GM23338 (cell line): ENCODE measurements around the gene PFKFB3. TPM values are rescaled to one million over a fixed set of nuclear protein-coding genes. Genes with fewer than 3 reads are reported as not detected.
A peak's percentile ranks its signal among the peaks of the same experiment; 100 is the strongest.
"Not testable (repeated sequence)": the region's sequence is repeated elsewhere in the genome, so short reads cannot be mapped to it uniquely, and the experiment has no call there.

ENCODE experiments used
- ATAC-seq: fragments of 200-7000 bp; cut with Tn5 transposase; 3 replicates; pipeline ENCODE4 v1.9.1; 2020
- DNase-seq: peaks from one replicate; pipeline ENCODE4 v3.0.0-alpha.2; 2015; ENCODE audit warnings: low spot score
- H2AFZ ChIP-seq: fragments of 200-600 bp; sonication (generic); 2 replicates; pipeline ENCODE4 v1.8.0; 2016; ENCODE audit warnings: antibody characterized with exemption, mild to moderate bottlenecking, moderate library complexity
- H3F3A ChIP-seq: fragments of 200-600 bp; sonication (generic); replicated peaks from 2 replicates; pipeline ENCODE4 v1.8.0; 2017; ENCODE audit warnings: antibody characterized with exemption, mixed run types, low read depth
- H3K27ac ChIP-seq: fragments of 200-600 bp; sonication (generic); 2 replicates; pipeline ENCODE4 v1.6.1; 2016; ENCODE audit warnings: low read depth
- H3K27me3 ChIP-seq: fragments of 200-600 bp; sonication (generic); 2 replicates; pipeline ENCODE4 v1.8.0; 2016; ENCODE audit warnings: mild to moderate bottlenecking, mixed run types, moderate library complexity; ENCODE audit not compliant: insufficient read depth
- H3K36me3 ChIP-seq: fragments of 200-600 bp; sonication (generic); 2 replicates; pipeline ENCODE4 v1.8.0; 2016; ENCODE audit warnings: mild to moderate bottlenecking; ENCODE audit not compliant: insufficient read depth
- H3K4me1 ChIP-seq: fragments of 200-600 bp; sonication (generic); 2 replicates; pipeline ENCODE4 v1.8.0; 2016; ENCODE audit warnings: mild to moderate bottlenecking, moderate library complexity; ENCODE audit not compliant: insufficient read depth
- H3K4me2 ChIP-seq: fragments of 200-600 bp; sonication (generic); 2 replicates; pipeline ENCODE4 v1.7.1; 2017; ENCODE audit warnings: mixed run types
- H3K4me3 ChIP-seq: fragments of 200-600 bp; sonication (generic); 2 replicates; pipeline ENCODE4 v1.6.1; 2016; ENCODE audit warnings: mixed run types
- H3K79me2 ChIP-seq: fragments of 200-600 bp; sonication (generic); replicated peaks from 2 replicates; pipeline ENCODE4 v1.8.0; 2017; ENCODE audit warnings: mild to moderate bottlenecking; ENCODE audit not compliant: insufficient read depth
- H3K9me2 ChIP-seq: fragments of 200-600 bp; sonication (generic); 2 replicates; pipeline ENCODE4 v1.8.0; 2017; ENCODE audit not compliant: insufficient read depth
- H4K20me1 ChIP-seq: fragments of 200-600 bp; sonication (generic); replicated peaks from 2 replicates; pipeline ENCODE4 v1.8.0; 2017; ENCODE audit warnings: mild to moderate bottlenecking; ENCODE audit not compliant: insufficient read depth
- H3K27ac Mint-ChIP-seq: 2 replicates; pipeline ENCODE4 v1.8.0; 2020; ENCODE audit warnings: inconsistent platforms, mild to moderate bottlenecking, moderate library complexity, mixed read lengths
- H3K27me3 Mint-ChIP-seq: 3 replicates; pipeline ENCODE4 v1.8.0; 2022; ENCODE audit warnings: low read depth, mild to moderate bottlenecking, moderate library complexity, mixed read lengths, inconsistent platforms; ENCODE audit not compliant: insufficient read depth, poor library complexity
- H3K36me3 Mint-ChIP-seq: 3 replicates; pipeline ENCODE4 v1.8.0; 2021; ENCODE audit warnings: low read depth, mild to moderate bottlenecking, inconsistent platforms, moderate library complexity, mixed read lengths
- H3K4me1 Mint-ChIP-seq: 3 replicates; pipeline ENCODE4 v1.8.0; 2020; ENCODE audit warnings: mild to moderate bottlenecking, inconsistent platforms, mixed read lengths
- H3K4me3 Mint-ChIP-seq: 3 replicates; pipeline ENCODE4 v1.8.0; 2021; ENCODE audit warnings: moderate library complexity, mild to moderate bottlenecking, inconsistent platforms, mixed read lengths
- H3K9me3 Mint-ChIP-seq: 3 replicates; pipeline ENCODE4 v1.8.0; 2020; ENCODE audit warnings: moderate library complexity, mild to moderate bottlenecking, inconsistent platforms, mixed read lengths
- CREB1 ChIP-seq: fragments of 250-450 bp; sonication (Bioruptor Pico); IDR thresholded peaks from 2 replicates; pipeline ENCODE4 v1.5.0; 2020; ENCODE audit warnings: low read depth, mild to moderate bottlenecking, moderate library complexity
- POLR2AphosphoS5 ChIP-seq: IDR thresholded peaks from 2 replicates; pipeline ENCODE4 v1.6.1; 2016; ENCODE audit warnings: antibody characterized with exemption, low read depth
- ZNF114 ChIP-seq: fragments of 250-450 bp; sonication (Bioruptor Pico); IDR thresholded peaks from 2 replicates; pipeline ENCODE4 v1.5.0; 2020; ENCODE audit warnings: mild to moderate bottlenecking, moderate library complexity
- polyA plus RNA-seq: library from polyadenylated mRNA; unstranded; fragments of >200 nt; fragmentation: Nextera tagmentation; extraction: Ambion mirVana; gene quantifications from 2 replicates; pipeline ENCODE4 v1.2.1, GENCODE V29; 2016
- total RNA-seq: library from RNA; depleted of rRNA; stranded (reverse); fragments of >200 nt; shearing (Covaris generic); gene quantifications from 2 replicates; pipeline ENCODE4 v1.2.3, GENCODE V29; 2014
- TF ChIP-seq, protein P1 (sequence below), 2 experiments: fragments of 200-600 bp in 1 of 2; sonication (generic) in 1 of 2; conservative IDR thresholded peaks; 2 replicates each; pipeline versions ENCODE4 v1.5.1 to v1.6.1; 2016 to 2017; ENCODE audit warnings: antibody characterized with exemption in 2 of 2, low read depth in 2 of 2, mild to moderate bottlenecking in 2 of 2, moderate library complexity in 1 of 2
- TF ChIP-seq, protein P2 (sequence below): IDR thresholded peaks from 2 replicates; pipeline ENCODE4 v1.6.1; 2016; ENCODE audit warnings: antibody characterized with exemption

Gene PFKFB3
- total and polyA plus RNA-seq, 2 experiments from 2014 or later = 9.5 to 26.8 TPM

DNA sequence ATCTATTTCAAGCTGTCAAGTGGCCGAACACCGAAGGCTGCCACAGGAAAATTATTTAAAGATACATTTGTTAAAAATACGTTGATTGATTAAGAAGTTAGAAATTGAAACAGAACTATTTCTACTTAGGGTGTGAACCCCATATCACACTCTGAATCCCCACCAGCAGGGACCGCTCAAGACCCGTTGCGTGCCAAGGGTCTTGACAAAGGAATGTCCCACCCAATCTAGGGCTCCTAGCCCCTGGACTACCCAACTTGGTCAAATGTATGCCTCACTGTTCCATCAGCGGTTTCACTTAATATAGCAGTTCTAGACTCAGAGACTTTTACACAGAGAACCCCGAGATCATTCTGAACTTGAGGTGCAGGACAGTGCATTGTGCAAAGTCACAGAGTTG lies 11.6 kb upstream of the PFKFB3 start:
- peak; percentile 59 for ATAC-seq
- H3K36me3 ChIP-seq = no peaks in the 10 kb centered on the region
- no peaks in the 10 kb centered on the region for H3F3A ChIP-seq
- H3K9me2 ChIP-seq = no peaks in the 10 kb centered on the region
- TF ChIP-seq, protein P1, sequence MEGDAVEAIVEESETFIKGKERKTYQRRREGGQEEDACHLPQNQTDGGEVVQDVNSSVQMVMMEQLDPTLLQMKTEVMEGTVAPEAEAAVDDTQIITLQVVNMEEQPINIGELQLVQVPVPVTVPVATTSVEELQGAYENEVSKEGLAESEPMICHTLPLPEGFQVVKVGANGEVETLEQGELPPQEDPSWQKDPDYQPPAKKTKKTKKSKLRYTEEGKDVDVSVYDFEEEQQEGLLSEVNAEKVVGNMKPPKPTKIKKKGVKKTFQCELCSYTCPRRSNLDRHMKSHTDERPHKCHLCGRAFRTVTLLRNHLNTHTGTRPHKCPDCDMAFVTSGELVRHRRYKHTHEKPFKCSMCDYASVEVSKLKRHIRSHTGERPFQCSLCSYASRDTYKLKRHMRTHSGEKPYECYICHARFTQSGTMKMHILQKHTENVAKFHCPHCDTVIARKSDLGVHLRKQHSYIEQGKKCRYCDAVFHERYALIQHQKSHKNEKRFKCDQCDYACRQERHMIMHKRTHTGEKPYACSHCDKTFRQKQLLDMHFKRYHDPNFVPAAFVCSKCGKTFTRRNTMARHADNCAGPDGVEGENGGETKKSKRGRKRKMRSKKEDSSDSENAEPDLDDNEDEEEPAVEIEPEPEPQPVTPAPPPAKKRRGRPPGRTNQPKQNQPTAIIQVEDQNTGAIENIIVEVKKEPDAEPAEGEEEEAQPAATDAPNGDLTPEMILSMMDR (conservative IDR thresholded peaks at IDR 0.05; ENCODE audit: low read depth in 2 of 2) = peak; percentile 43 to 49
- no peak for TF ChIP-seq POLR2AphosphoS5
- DNase-seq = peak; percentile 44
- no peaks in the 10 kb centered on the region for H3K27me3 Mint-ChIP-seq
- H3K27me3 ChIP-seq = no peaks in the 10 kb centered on the region
- no peaks in the 10 kb centered on the region for H3K4me1 ChIP-seq
- H3K36me3 Mint-ChIP-seq = no peaks in the 10 kb centered on the region; the same call in 2 of the 3 replicates
- no peak overlapping the region for H3K4me2 ChIP-seq
- H3K27ac Mint-ChIP-seq = no peak overlapping the region
- H3K4me3 Mint-ChIP-seq = no peak overlapping the region
- no peaks in the 10 kb centered on the region; the same call in 1 of the 2 replicates for H4K20me1 ChIP-seq
- no peak overlapping the region for H3K4me3 ChIP-seq
- H3K4me1 Mint-ChIP-seq = no peaks in the 10 kb centered on the region; the same call in 2 of the 3 replicates
- no peak overlapping the region for H2AFZ ChIP-seq
- no peaks in the 10 kb centered on the region for H3K79me2 ChIP-seq
- no peaks in the 10 kb centered on the region for H3K9me3 Mint-ChIP-seq
- H3K27ac ChIP-seq = no peak overlapping the region

DNA sequence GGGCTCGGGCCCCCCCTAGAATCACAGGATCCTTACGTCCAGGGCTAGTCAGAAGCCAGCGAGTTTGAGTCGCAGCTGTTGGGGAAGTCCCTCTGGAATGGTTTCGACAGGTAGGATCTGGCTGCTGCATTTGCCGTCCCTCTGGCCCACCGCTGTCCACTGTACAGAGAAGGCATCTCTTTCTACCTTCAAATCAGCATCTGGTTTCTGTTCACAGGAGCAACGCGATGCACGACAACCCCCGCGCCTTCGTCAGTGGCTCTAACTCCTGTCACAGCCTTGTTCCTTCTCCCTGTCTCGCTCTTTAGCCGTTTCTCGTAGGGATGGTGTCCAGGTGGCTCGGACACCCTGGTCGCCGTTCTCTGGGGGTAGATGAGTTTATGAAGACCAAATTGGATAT lies 11.2 kb upstream of the PFKFB3 start:
- no peaks in the 10 kb centered on the region for H3K4me1 ChIP-seq
- Mint-ChIP-seq H3K4me3 (no peak overlapping the region), H3K9me3 (no peaks in the 10 kb centered on the region), H3K27me3 (no peaks in the 10 kb centered on the region), H3K36me3 (no peaks in the 10 kb centered on the region; the same call in 2 of the 3 replicates), H3K27ac (no peak overlapping the region), H3K4me1 (no peaks in the 10 kb centered on the region; the same call in 2 of the 3 replicates)
- TF ChIP-seq ZNF114 (CRISPR knock-in tag) (no peak), CREB1 (CRISPR knock-in tag) (no peak), POLR2AphosphoS5 (no peak)
- TF ChIP-seq, protein P1 (conservative IDR thresholded peaks at IDR 0.05; ENCODE audit: low read depth in 2 of 2) = no peak
- TF ChIP-seq, protein P2, sequence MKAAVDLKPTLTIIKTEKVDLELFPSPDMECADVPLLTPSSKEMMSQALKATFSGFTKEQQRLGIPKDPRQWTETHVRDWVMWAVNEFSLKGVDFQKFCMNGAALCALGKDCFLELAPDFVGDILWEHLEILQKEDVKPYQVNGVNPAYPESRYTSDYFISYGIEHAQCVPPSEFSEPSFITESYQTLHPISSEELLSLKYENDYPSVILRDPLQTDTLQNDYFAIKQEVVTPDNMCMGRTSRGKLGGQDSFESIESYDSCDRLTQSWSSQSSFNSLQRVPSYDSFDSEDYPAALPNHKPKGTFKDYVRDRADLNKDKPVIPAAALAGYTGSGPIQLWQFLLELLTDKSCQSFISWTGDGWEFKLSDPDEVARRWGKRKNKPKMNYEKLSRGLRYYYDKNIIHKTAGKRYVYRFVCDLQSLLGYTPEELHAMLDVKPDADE = no peak
- no peak for ATAC-seq
- DNase-seq = no peak
- H3K79me2 ChIP-seq = no peaks in the 10 kb centered on the region
- H3K27ac ChIP-seq = no peak overlapping the region
- H3K36me3 ChIP-seq = no peaks in the 10 kb centered on the region
- no peaks in the 10 kb centered on the region for H3K27me3 ChIP-seq
- H2AFZ ChIP-seq = no peak overlapping the region
- no peaks in the 10 kb centered on the region for H3K9me2 ChIP-seq
- no peaks in the 10 kb centered on the region; the same call in 1 of the 2 replicates for H4K20me1 ChIP-seq
- no peak overlapping the region for H3K4me3 ChIP-seq
- H3K4me2 ChIP-seq = no peak overlapping the region
- no peaks in the 10 kb centered on the region for H3F3A ChIP-seq

DNA sequence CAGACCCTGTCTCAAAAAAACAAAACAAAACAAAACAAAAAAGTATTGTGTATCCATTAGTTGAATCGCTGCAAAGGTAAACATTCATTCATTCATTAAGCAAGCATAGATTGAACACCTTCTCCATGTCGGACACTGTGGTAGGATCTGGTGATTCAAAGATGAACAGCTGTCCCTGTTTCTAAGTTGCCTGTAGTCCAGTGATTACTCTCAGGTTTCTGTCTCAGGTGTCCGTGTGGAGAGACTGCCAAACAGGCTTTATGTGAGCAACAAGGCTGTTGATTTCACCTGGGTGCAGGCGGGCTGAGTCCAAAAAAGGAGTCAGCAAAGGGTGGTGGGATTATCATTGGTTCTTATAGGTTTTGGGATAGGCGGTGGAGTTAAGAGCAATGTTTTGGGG lies 9.4 kb upstream of the PFKFB3 start:
- H3K9me2 ChIP-seq, H3K36me3 ChIP-seq, H3K4me3 Mint-ChIP-seq, H2AFZ ChIP-seq, H3K27me3 Mint-ChIP-seq, ATAC-seq, H3K4me1 Mint-ChIP-seq, H4K20me1 ChIP-seq, H3K4me2 ChIP-seq, H3K79me2 ChIP-seq, H3K9me3 Mint-ChIP-seq, H3K27ac ChIP-seq, H3K4me3 ChIP-seq, H3K4me1 ChIP-seq, DNase-seq, H3K36me3 Mint-ChIP-seq, H3F3A ChIP-seq, H3K27ac Mint-ChIP-seq: not testable (repeated sequence)
- H3K27me3 ChIP-seq = peaks cover 14% of the 10 kb centered on the region; the same call in 1 of the 2 replicates
